ENCODE data around the gene RRP15. TPM values are rescaled to one million over a fixed set of nuclear protein-coding genes. Genes with fewer than 3 reads are reported as not detected.
"Not testable (repeated sequence)": the region's sequence is repeated elsewhere in the genome, so short reads cannot be mapped to it uniquely, and the experiment has no call there.

Gene RRP15
- total RNA-seq, 2 experiments from 2014 or later: 10.7 to 17.8 TPM

DNA sequence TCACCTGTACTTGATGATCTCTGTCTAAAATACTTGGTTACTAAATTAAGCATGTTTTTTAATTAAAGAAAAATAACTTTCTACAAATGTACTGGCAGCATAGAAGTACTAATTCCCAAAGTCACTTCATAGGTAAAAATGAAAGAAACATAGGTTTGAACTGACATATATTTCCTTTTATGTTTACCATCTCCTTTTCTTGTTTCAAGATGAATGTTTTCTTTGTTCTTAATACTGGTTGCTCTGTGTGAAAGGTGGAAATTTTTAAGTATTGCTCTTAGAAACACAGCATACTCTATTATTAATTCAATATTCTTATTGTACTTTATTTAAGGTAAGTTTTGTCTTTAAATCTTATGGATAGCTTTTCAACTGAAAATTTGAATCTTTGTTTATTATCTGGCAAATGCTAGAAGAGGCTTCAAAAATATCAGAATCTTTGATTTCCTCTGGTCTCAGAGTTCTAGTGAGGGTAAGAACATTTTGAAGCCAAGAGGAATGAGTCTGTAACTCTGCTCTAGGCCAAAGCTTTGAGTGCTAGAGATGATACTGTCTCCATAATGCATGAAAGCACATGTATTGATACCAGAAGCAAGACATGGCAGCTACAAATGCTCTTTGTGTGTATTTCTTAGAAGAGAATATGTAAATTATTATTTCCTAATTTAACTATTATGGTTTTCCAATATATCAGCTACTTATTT is 18.2 kb downstream of the RRP15 start:
- no peak overlapping the region for H3K4me3 Mint-ChIP-seq
- DNase-seq (no peak), ATAC-seq (no peak)
- no peaks in the 10 kb centered on the region for H3K27me3 Mint-ChIP-seq
- peaks cover 8% of the 10 kb centered on the region for H3K36me3 Mint-ChIP-seq
- H3K9me3 Mint-ChIP-seq (ENCODE audit: low read depth): no peaks in the 10 kb centered on the region
- H3K27ac Mint-ChIP-seq: no peak overlapping the region
- CTCF ChIA-PET: interaction anchor here (1.0 kb wide), 1 partner anchor 11 kb away, joined by 3 read pairs; no protein-coding TSS in a partner anchor
- peaks cover 13% of the 10 kb centered on the region for H3K4me1 Mint-ChIP-seq

DNA sequence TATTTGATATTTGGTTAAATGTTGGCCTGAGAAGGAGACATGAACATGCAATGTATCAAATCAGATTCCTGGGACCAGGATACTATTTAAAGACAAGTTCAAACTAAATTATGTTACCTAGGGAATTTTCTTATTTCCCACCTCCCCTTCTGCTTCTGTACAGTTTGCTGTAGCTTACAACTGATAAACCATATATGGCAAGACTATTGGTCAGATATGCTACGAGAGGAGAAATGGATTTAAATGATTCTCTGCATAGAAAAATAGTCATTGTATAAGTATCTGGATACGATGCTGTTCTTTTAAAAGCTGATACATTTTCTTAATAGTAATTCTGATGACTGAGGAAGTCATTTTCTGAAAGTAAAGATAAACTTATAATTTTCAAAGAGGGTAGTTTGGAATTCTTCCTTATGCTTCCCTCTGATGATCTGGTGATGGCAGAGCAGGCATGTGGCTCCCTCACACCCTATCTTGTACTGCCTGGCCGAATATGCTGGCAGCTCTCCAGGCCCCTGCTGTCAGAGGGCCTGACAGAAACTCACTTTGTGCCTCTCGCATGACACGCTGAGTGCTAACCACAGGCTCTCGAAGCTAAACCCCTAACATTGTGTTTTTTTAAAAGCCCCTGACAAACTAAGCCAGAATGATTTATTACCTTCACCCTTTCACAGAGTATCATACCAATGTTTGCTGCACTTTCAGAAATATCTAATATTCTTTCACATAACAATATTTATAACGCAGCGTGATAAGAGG is 19.4 kb downstream of the RRP15 start:
- peak; percentile 42 for ATAC-seq
- Mint-ChIP-seq H3K27ac (no peak overlapping the region), H3K27me3 (no peaks in the 10 kb centered on the region), H3K36me3 (peaks cover 10% of the 10 kb centered on the region), H3K4me1 (peaks cover 13% of the 10 kb centered on the region), H3K9me3 (ENCODE audit: low read depth) (no peaks in the 10 kb centered on the region), H3K4me3 (no peak overlapping the region)
- no peak for DNase-seq
- CTCF ChIA-PET: interaction anchor here (0.7 to 1.0 kb wide), 2 partner anchors 12 to 24 kb away, joined by 3 read pairs; no protein-coding TSS in a partner anchor

DNA sequence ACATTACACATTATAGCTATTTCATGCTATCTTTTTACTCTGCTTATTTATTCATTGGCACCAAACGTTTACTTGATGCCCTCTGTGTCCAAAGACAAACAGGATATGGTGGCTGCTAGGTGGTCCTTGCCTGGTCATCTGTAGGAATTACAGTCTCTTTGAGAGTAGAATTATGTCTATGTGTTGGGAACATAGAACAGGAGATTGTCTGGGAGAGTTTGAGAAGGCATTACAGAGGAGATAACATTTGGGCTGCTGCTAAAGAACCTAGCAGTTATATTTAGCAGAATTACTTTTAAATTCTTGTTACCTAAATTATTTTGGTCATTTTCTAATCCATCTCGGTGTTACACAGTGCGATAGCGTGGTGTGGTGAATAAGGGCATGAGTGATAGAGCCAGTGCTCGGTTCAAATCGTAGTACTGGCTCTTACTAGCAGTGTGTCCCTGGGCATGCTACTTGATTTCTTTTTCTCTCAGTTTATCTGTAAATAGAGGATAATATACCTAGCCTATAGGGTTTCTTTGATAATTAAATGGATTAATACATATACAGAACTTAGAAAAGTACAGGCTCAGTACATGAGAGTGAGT is 20.5 kb downstream of the RRP15 start:
- Mint-ChIP-seq H3K36me3 (peaks cover 10% of the 10 kb centered on the region), H3K9me3 (ENCODE audit: low read depth) (no peaks in the 10 kb centered on the region), H3K27ac (no peak overlapping the region), H3K27me3 (no peaks in the 10 kb centered on the region), H3K4me1 (peaks cover 13% of the 10 kb centered on the region), H3K4me3 (no peak overlapping the region)
- CTCF ChIA-PET: no interaction called here
- no peak for ATAC-seq
- DNase-seq: no peak

DNA sequence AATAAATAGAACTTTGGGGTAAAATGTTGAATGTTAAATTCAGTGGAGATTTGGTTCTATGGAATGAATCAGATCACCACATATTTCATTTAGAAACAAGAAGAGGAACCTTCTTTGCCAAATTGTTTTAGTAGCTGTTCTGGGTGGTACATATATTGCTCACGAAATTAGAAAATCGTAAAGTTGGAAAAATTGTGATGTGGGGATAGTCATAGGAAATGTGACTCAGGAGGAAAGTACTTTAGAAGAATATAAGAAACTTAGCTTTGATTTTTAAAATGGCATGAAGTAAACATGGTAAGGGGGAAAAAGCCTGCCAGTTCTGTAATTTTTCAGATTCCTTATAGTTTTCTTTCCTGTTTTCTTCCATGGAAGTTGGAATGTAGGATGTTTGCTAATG is 27.4 kb downstream of the RRP15 start:
- H3K4me3 Mint-ChIP-seq: no peak overlapping the region
- CTCF ChIA-PET: no interaction called here
- H3K9me3 Mint-ChIP-seq (ENCODE audit: low read depth): no peaks in the 10 kb centered on the region
- H3K27me3 Mint-ChIP-seq: no peaks in the 10 kb centered on the region
- DNase-seq: no peak
- H3K36me3 Mint-ChIP-seq: peaks cover 15% of the 10 kb centered on the region
- no peak overlapping the region for H3K27ac Mint-ChIP-seq
- no peaks in the 10 kb centered on the region for H3K4me1 Mint-ChIP-seq
- no peak for ATAC-seq

DNA sequence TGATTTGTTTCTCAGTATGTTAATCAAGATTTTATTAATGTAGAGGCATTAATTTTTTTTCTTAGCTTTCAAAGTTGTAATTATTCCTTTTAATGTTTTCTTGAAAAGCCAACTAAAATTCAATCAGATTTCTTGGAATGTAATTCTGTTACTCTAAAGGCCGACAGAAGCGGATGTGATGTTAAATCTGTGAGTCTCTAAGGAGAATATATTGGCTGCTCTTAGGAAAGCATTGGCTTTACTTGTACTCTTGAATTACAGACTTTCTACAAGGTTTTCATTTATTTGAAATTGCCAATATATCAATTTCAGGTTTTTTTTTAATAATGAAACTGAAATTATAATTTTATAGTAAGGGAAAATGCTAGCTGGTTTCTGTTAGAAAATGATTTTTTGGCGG is 29.2 kb downstream of the RRP15 start:
- Mint-ChIP-seq H3K27me3 (no peaks in the 10 kb centered on the region), H3K36me3 (peaks cover 11% of the 10 kb centered on the region), H3K27ac (no peak overlapping the region), H3K4me1 (no peaks in the 10 kb centered on the region), H3K4me3 (no peak overlapping the region), H3K9me3 (ENCODE audit: low read depth) (no peaks in the 10 kb centered on the region)
- no peak for DNase-seq
- no peak for ATAC-seq
- CTCF ChIA-PET: interaction anchor here (1.3 to 1.4 kb wide), 2 partner anchors 13 to 19 kb away, joined by 3 to 4 read pairs; no protein-coding TSS in a partner anchor

DNA sequence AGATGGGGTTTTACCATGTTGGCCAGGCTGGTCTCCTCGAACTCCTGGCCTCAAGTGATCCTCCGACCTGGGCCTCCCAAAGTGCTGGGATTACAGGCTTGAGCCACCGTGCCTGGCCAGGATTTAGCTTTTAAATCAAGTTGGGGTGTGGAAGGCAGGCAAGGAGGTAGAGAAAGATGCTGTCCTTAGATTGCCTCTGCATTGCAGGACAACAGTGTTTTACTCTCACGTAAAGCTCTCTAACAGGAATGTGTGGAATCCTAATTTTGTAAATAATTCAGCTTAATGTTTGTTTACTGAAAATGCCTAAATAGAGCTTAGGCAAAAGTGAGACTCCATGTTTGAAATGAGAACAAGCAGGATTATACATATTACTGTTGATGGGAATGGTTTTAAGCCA is 30.5 kb downstream of the RRP15 start:
- H3K4me1 Mint-ChIP-seq: no peaks in the 10 kb centered on the region
- no peak for DNase-seq
- no peaks in the 10 kb centered on the region for H3K27me3 Mint-ChIP-seq
- H3K27ac Mint-ChIP-seq: no peak overlapping the region
- CTCF ChIA-PET: no interaction called here
- peaks cover 11% of the 10 kb centered on the region for H3K36me3 Mint-ChIP-seq
- no peak overlapping the region for H3K4me3 Mint-ChIP-seq
- H3K9me3 Mint-ChIP-seq (ENCODE audit: low read depth): no peaks in the 10 kb centered on the region
- ATAC-seq: no peak

DNA sequence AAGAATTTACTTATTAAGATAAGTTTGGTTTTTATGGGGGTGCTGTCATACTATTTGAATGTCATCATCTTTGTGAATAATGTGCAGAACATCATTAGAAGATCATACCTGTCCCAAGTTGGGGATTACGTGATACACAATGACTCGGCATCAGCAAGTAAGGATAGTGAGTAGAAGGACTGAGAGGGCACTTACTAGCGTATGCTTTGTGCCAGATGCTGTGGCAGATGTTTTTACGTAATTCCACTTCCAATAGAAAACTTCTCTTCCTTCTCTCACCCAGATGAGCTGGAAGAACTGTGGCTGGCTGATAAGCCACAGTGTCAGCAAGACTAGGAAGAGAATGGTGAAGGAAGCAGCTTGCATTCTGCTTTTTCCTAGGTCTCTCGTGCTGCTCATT is 32.0 kb downstream of the RRP15 start:
- no peak for DNase-seq
- Mint-ChIP-seq H3K36me3 (peaks cover 3% of the 10 kb centered on the region), H3K27me3 (no peaks in the 10 kb centered on the region), H3K4me3 (no peak overlapping the region), H3K9me3 (ENCODE audit: low read depth) (no peaks in the 10 kb centered on the region), H3K27ac (no peak overlapping the region), H3K4me1 (no peaks in the 10 kb centered on the region)
- no peak for ATAC-seq
- CTCF ChIA-PET: no interaction called here

DNA sequence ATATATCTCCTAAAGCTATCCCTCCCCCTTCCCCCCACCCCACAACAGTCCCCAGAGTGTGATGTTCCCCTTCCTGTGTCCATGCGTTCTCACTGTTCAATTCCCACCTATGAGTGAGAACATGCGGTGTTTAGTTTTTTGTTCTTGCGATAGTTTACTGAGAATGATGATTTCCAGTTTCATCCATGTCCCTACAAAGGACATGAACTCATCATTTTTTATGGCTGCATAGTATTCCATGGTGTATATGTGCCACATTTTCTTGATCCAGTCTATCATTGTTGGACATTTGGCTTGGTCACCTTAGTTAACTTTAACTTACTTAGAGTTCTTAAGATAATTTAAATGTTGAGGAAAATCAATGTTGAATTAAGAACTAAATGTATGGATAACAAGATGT is 35.1 kb downstream of the RRP15 start:
- H3K9me3 Mint-ChIP-seq (ENCODE audit: low read depth); CTCF ChIA-PET; H3K27ac Mint-ChIP-seq; DNase-seq; ATAC-seq; H3K4me1 Mint-ChIP-seq; H3K36me3 Mint-ChIP-seq; H3K4me3 Mint-ChIP-seq; H3K27me3 Mint-ChIP-seq: not testable (repeated sequence)

DNA sequence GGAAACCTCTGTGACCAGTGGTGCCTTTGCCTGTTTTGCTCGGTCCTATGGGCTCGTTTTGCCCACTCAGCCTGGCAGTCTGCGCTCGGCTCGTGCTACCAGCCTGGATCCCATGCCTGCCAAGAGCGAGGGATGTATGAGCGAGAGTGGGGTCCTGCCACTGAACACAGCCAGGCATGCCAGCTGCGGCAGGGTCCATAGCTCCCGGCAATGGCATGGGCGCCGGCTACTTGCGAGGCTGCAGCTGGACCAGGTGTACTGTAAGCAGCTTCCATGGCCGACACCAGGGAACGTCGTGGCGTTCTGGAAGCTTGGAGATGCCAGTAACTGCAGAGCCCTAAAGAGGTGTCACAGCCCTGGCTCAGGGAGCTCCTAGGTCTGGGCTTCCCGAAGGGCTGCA is 37.7 kb downstream of the RRP15 start:
- ATAC-seq: no peak
- H3K4me3 Mint-ChIP-seq: no peak overlapping the region
- CTCF ChIA-PET: no interaction called here
- no peaks in the 10 kb centered on the region for H3K4me1 Mint-ChIP-seq
- H3K27me3 Mint-ChIP-seq: no peaks in the 10 kb centered on the region
- no peak for DNase-seq
- peaks cover 4% of the 10 kb centered on the region for H3K36me3 Mint-ChIP-seq
- no peaks in the 10 kb centered on the region for H3K9me3 Mint-ChIP-seq (ENCODE audit: low read depth)
- no peak overlapping the region for H3K27ac Mint-ChIP-seq

DNA sequence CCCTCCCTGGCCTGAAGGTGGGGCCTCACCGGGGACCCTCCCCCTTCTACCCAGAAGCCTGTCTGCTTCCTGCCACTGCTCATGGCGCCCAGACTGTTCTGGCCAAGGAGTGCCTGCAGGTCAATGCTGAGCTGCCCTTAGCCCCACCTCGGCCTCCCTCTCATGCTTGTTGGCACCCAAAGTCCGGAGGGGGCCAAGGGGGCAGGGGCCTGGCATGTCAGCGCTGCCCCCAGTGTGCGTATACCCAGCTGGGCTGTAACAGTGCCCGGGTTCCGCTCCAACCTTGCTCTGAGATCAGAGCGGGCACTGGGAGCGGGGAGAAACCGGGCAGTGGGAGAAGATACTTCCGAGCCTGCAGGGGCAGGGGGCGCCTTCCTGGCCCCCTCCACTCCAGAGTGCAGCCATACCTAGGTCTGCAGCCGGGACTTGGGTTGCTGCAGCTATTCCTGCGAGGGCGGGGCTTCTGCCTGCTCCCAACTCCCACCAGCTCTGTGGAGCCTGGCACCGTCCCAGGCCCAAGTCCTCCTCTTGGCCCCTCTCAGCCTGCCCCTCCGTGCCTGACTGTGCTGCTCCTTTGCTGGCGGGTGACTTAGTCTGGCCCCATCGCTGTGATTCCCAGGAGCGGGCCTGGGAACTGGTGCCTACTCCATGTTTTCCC is 38.6 kb downstream of the RRP15 start:
- CTCF ChIA-PET: no interaction called here
- Mint-ChIP-seq H3K36me3 (peaks cover 3% of the 10 kb centered on the region), H3K27me3 (no peaks in the 10 kb centered on the region), H3K9me3 (ENCODE audit: low read depth) (no peaks in the 10 kb centered on the region), H3K27ac (no peak overlapping the region), H3K4me3 (no peak overlapping the region), H3K4me1 (no peaks in the 10 kb centered on the region)
- no peak for ATAC-seq
- no peak for DNase-seq

DNA sequence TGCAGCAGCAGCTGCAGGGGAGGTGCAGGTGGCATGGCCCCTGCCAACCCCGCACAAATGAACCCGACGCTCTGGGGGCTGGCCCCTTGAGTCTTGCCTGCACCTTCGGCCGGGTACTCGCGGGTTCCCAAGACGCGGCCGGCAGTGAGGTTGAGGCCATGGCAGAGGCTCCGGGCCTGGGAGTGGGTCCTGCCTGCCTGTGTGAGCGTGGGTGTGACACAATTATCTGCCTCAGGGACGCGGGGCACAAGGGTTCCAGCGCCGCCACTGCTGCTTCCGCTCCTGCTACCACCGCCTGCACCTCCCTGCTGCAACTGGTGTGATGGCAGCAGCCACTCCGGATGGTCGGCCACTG is 39.1 kb downstream of the RRP15 start:
- DNase-seq: no peak
- ATAC-seq: no peak
- CTCF ChIA-PET: no interaction called here
- Mint-ChIP-seq H3K9me3 (ENCODE audit: low read depth) (no peaks in the 10 kb centered on the region), H3K36me3 (peaks cover 3% of the 10 kb centered on the region), H3K27me3 (no peaks in the 10 kb centered on the region), H3K4me1 (no peaks in the 10 kb centered on the region), H3K4me3 (no peak overlapping the region), H3K27ac (no peak overlapping the region)

DNA sequence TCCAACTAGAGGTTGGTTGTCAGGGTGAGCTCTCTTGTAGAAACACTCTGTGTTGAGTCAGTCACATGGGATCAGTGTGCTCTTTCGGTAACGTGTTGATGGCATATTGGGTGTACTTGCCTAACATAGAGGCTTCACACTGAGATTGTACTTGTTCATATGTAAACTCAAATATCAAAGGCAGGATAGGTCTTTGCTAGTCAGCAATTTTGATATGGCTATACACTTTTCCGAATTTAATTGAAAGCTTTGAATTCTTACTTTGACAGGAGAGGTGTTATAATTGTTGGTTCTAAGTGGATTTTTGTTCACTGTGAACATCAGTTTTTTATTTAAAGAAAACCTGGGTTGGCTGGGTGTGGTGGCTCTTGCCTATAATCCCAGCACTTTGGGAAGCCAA is 43.7 kb downstream of the RRP15 start:
- Mint-ChIP-seq H3K9me3 (ENCODE audit: low read depth) (no peaks in the 10 kb centered on the region), H3K4me3 (no peak overlapping the region), H3K27ac (no peak overlapping the region), H3K27me3 (no peaks in the 10 kb centered on the region), H3K36me3 (peaks cover 2% of the 10 kb centered on the region), H3K4me1 (no peaks in the 10 kb centered on the region)
- DNase-seq (no peak), ATAC-seq (no peak)
- CTCF ChIA-PET: interaction anchor here (1.8 kb wide), 1 partner anchor 10 kb away, joined by 5 read pairs; no protein-coding TSS in a partner anchor

DNA sequence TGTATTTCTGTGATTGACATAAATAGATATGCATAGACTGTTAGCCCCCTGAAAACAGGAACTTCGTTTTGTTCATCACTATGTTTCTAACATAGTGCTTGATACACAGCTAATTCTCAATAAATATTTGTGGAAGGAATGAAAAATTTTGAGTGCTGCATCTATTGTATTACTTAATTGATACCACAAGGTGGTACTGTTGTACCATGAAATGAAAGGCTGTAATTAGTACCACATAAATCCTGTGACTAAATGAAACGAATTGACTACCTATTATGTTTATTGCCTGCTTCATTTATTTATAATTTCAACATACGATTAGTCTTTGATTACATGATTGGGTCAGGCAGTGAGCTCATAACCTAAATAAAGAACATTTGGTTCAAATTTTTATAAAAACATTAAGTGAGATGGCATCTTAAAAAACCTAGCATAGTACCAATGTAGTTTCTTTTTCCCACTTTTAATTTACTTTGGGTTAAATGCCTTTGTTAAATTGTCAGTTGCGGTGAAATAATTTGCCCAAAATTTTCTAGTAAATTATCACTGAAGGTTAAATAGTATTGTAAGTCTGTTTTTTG is 45.0 kb downstream of the RRP15 start:
- Mint-ChIP-seq H3K27me3 (no peaks in the 10 kb centered on the region), H3K4me3 (no peak overlapping the region), H3K9me3 (ENCODE audit: low read depth) (no peaks in the 10 kb centered on the region), H3K36me3 (peaks cover 2% of the 10 kb centered on the region), H3K4me1 (no peaks in the 10 kb centered on the region), H3K27ac (no peak overlapping the region)
- ATAC-seq (no peak), DNase-seq (no peak)
- CTCF ChIA-PET: interaction anchor here (0.8 to 1.0 kb wide), 2 partner anchors 189 to 1483 kb away, joined by 4 to 5 read pairs; no protein-coding TSS in a partner anchor
